ENCODE measurements around the gene DNASE1L3.

DNA sequence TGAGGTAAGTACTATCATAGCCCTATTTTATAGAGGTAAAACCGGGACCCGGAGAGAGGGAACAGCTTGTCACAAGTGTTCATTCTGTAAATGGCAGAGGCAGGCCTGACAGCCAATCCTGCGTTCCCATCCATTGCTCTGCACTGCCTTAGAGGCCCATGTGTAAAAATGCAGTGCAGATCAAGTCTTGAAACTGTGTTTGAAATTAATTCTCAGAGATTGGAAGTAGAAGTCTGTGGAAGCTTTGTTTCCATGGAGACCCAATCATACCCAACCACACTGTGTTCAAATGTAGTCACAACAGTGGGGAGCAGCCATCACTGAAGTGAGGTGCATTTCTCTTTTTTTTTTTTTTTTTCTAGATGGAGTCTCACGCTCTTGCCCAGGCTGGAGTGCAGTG lies 13.1 kb upstream of the DNASE1L3 start:
- TF ChIP-seq JUND (IDR thresholded peaks at IDR 0.05) (no peak), SP1 (IDR thresholded peaks at IDR 0.05) (no peak), TAF1 (conservative IDR thresholded peaks at IDR 0.05) (no peak), RXRA (IDR thresholded peaks at IDR 0.05) (no peak)
- TF ChIP-seq, protein P1, sequence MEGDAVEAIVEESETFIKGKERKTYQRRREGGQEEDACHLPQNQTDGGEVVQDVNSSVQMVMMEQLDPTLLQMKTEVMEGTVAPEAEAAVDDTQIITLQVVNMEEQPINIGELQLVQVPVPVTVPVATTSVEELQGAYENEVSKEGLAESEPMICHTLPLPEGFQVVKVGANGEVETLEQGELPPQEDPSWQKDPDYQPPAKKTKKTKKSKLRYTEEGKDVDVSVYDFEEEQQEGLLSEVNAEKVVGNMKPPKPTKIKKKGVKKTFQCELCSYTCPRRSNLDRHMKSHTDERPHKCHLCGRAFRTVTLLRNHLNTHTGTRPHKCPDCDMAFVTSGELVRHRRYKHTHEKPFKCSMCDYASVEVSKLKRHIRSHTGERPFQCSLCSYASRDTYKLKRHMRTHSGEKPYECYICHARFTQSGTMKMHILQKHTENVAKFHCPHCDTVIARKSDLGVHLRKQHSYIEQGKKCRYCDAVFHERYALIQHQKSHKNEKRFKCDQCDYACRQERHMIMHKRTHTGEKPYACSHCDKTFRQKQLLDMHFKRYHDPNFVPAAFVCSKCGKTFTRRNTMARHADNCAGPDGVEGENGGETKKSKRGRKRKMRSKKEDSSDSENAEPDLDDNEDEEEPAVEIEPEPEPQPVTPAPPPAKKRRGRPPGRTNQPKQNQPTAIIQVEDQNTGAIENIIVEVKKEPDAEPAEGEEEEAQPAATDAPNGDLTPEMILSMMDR (IDR thresholded peaks at IDR 0.05; ENCODE audit: low read depth, low read length, missing input control), result no peak
- TF ChIP-seq, protein P2, sequence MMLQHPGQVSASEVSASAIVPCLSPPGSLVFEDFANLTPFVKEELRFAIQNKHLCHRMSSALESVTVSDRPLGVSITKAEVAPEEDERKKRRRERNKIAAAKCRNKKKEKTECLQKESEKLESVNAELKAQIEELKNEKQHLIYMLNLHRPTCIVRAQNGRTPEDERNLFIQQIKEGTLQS (IDR thresholded peaks at IDR 0.05), result no peak
- TF ChIP-seq, protein P3, sequence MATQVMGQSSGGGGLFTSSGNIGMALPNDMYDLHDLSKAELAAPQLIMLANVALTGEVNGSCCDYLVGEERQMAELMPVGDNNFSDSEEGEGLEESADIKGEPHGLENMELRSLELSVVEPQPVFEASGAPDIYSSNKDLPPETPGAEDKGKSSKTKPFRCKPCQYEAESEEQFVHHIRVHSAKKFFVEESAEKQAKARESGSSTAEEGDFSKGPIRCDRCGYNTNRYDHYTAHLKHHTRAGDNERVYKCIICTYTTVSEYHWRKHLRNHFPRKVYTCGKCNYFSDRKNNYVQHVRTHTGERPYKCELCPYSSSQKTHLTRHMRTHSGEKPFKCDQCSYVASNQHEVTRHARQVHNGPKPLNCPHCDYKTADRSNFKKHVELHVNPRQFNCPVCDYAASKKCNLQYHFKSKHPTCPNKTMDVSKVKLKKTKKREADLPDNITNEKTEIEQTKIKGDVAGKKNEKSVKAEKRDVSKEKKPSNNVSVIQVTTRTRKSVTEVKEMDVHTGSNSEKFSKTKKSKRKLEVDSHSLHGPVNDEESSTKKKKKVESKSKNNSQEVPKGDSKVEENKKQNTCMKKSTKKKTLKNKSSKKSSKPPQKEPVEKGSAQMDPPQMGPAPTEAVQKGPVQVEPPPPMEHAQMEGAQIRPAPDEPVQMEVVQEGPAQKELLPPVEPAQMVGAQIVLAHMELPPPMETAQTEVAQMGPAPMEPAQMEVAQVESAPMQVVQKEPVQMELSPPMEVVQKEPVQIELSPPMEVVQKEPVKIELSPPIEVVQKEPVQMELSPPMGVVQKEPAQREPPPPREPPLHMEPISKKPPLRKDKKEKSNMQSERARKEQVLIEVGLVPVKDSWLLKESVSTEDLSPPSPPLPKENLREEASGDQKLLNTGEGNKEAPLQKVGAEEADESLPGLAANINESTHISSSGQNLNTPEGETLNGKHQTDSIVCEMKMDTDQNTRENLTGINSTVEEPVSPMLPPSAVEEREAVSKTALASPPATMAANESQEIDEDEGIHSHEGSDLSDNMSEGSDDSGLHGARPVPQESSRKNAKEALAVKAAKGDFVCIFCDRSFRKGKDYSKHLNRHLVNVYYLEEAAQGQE (IDR thresholded peaks at IDR 0.05), result no peak
- TF ChIP-seq, protein P4, sequence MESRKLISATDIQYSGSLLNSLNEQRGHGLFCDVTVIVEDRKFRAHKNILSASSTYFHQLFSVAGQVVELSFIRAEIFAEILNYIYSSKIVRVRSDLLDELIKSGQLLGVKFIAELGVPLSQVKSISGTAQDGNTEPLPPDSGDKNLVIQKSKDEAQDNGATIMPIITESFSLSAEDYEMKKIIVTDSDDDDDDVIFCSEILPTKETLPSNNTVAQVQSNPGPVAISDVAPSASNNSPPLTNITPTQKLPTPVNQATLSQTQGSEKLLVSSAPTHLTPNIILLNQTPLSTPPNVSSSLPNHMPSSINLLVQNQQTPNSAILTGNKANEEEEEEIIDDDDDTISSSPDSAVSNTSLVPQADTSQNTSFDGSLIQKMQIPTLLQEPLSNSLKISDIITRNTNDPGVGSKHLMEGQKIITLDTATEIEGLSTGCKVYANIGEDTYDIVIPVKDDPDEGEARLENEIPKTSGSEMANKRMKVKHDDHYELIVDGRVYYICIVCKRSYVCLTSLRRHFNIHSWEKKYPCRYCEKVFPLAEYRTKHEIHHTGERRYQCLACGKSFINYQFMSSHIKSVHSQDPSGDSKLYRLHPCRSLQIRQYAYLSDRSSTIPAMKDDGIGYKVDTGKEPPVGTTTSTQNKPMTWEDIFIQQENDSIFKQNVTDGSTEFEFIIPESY (IDR thresholded peaks at IDR 0.05), result no peak
- TF ChIP-seq, protein P5, sequence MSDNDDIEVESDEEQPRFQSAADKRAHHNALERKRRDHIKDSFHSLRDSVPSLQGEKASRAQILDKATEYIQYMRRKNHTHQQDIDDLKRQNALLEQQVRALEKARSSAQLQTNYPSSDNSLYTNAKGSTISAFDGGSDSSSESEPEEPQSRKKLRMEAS (IDR thresholded peaks at IDR 0.05), result no peak
